ENCODE data around the gene KIAA0319L. TPM values are rescaled to one million over a fixed set of nuclear protein-coding genes. Genes with fewer than 3 reads are reported as not detected.

The KIAA0319L gene
- total RNA-seq, 6 donors from 2014 or later = 68.1 to 140 (median 107) TPM

- ATAC-seq (ENCODE audit: low FRiP score in 2 of 2) (no peak), DNase-seq (no peak)
- Histone ChIP-seq H3K9me3 (no peaks in the 10 kb centered on the region), H3K36me3 (peaks cover 0 to 6% (median 2%) of the 10 kb centered on the region in 4 donors), H3K27ac (no peak overlapping the region), H3K4me1 (peaks cover 0 to 6% (median 0%) of the 10 kb centered on the region in 4 donors), H3K4me3 (no peak overlapping the region), H3K27me3 (no peaks in the 10 kb centered on the region)
- 36 to 67% methylated on average over 2 of the region's 2 CpGs for WGBS, 2 donors
- TF ChIP-seq EP300 (IDR thresholded peaks at IDR 0.05) (no peak), POLR2AphosphoS5 (IDR thresholded peaks at IDR 0.05) (no peak), CTCF (IDR thresholded peaks at IDR 0.05) (no peak), POLR2A (IDR thresholded peaks at IDR 0.05) (no peak)
Measured at GRCh38 chr1:35426097-35426586, 131.1 kb downstream of the KIAA0319L start.

- Histone ChIP-seq H3K36me3 (peaks cover 11 to 61% (median 29%) of the 10 kb centered on the region in 4 donors), H3K27ac (no peak overlapping the region), H3K4me1 (no peaks in the 10 kb centered on the region), H3K4me3 (no peak overlapping the region), H3K27me3 (no peaks in the 10 kb centered on the region), H3K9me3 (no peaks in the 10 kb centered on the region)
- WGBS, 2 donors = 92 to 100% methylated on average over 1 of the region's 1 CpG
- TF ChIP-seq EP300 (IDR thresholded peaks at IDR 0.05) = no peak
- no peak for TF ChIP-seq POLR2AphosphoS5 (IDR thresholded peaks at IDR 0.05)
- TF ChIP-seq POLR2A (IDR thresholded peaks at IDR 0.05) = no peak
- TF ChIP-seq CTCF (IDR thresholded peaks at IDR 0.05) = no peak
- DNase-seq (no peak), ATAC-seq (ENCODE audit: low FRiP score in 2 of 2) (no peak)
Measured at GRCh38 chr1:35408925-35409324, 148.3 kb downstream of the KIAA0319L start.

- no peak overlapping the region for H3K4me3 ChIP-seq
- TF ChIP-seq POLR2A (IDR thresholded peaks at IDR 0.05) = no peak
- no peak for TF ChIP-seq POLR2AphosphoS5 (IDR thresholded peaks at IDR 0.05)
- no peak for TF ChIP-seq EP300 (IDR thresholded peaks at IDR 0.05)
- TF ChIP-seq CTCF (IDR thresholded peaks at IDR 0.05) = no peak
- ATAC-seq (ENCODE audit: low FRiP score in 2 of 2) (no peak), DNase-seq (no peak)
- WGBS, 2 donors = 97 to 98% methylated on average over 4 of the region's 4 CpGs
- no peak overlapping the region for H3K27ac ChIP-seq
- peaks cover 11 to 72% (median 34%) of the 10 kb centered on the region in 4 donors for H3K36me3 ChIP-seq
- H3K9me3 ChIP-seq = no peaks in the 10 kb centered on the region
- no peaks in the 10 kb centered on the region for H3K4me1 ChIP-seq
- H3K27me3 ChIP-seq = no peaks in the 10 kb centered on the region
Measured at GRCh38 chr1:35407743-35408142, 149.5 kb downstream of the KIAA0319L start.

- ATAC-seq (ENCODE audit: low FRiP score in 2 of 2) (no peak), DNase-seq (no peak)
- Histone ChIP-seq H3K27ac (no peak overlapping the region), H3K27me3 (no peaks in the 10 kb centered on the region), H3K4me3 (no peak overlapping the region), H3K4me1 (no peaks in the 10 kb centered on the region), H3K9me3 (no peaks in the 10 kb centered on the region), H3K36me3 (peaks cover 11 to 84% (median 35%) of the 10 kb centered on the region in 4 donors)
- TF ChIP-seq CTCF (IDR thresholded peaks at IDR 0.05) = no peak
- no peak for TF ChIP-seq EP300 (IDR thresholded peaks at IDR 0.05)
- TF ChIP-seq POLR2A (IDR thresholded peaks at IDR 0.05) = no peak
- TF ChIP-seq POLR2AphosphoS5 (IDR thresholded peaks at IDR 0.05) = no peak
Measured at GRCh38 chr1:35406103-35406502, 151.1 kb downstream of the KIAA0319L start.

GRCh38 chr1:35401049-35401448 lies 156.2 kb downstream of the KIAA0319L start:
- TF ChIP-seq CTCF (IDR thresholded peaks at IDR 0.05) (no peak), EP300 (IDR thresholded peaks at IDR 0.05) (no peak), POLR2A (IDR thresholded peaks at IDR 0.05) (no peak), POLR2AphosphoS5 (IDR thresholded peaks at IDR 0.05) (no peak)
- no peaks in the 10 kb centered on the region for H3K27me3 ChIP-seq
- no peaks in the 10 kb centered on the region for H3K4me1 ChIP-seq
- H3K36me3 ChIP-seq = peaks cover 18 to 87% (median 39%) of the 10 kb centered on the region in 4 donors
- ATAC-seq (ENCODE audit: low FRiP score in 2 of 2) (no peak), DNase-seq (no peak)
- H3K4me3 ChIP-seq = no peak overlapping the region
- H3K9me3 ChIP-seq = no peaks in the 10 kb centered on the region
- no peak overlapping the region for H3K27ac ChIP-seq

Measured in upper lobe of left lung (tissue), 6 donors.